Prostate gland (tissue), 2 donors: ENCODE measurements around the gene TBC1D2B.

ENCODE experiments used
- POLR2A ChIP-seq: fragments of 450-650 bp; IDR thresholded peaks from one replicate; pipeline ENCODE4 v1.6.1; 2016; ENCODE audit warnings: antibody characterized with exemption, mild to moderate bottlenecking
- POLR2AphosphoS5 ChIP-seq: sonication (generic); formaldehyde crosslinking; IDR thresholded peaks from one replicate; pipeline ENCODE4 v1.6.1; 2017; ENCODE audit warnings: antibody characterized with exemption
- TF ChIP-seq, protein P1 (sequence below), 4 experiments: fragments of 200-600 bp in 2 of 4; fragments of 450-650 bp in 2 of 4; sonication (generic) in 2 of 4; IDR thresholded peaks; 1 replicate in 3 of 4; 2 replicates in 1 of 4; pipeline ENCODE4 v1.5.1; 2016 to 2019; ENCODE audit warnings: antibody characterized with exemption in 4 of 4, mild to moderate bottlenecking in 2 of 4, moderate library complexity in 2 of 4

GRCh38 chr15:77983091-77983707 lies 94.3 kb downstream of the TBC1D2B start:
- TF ChIP-seq, protein P1, sequence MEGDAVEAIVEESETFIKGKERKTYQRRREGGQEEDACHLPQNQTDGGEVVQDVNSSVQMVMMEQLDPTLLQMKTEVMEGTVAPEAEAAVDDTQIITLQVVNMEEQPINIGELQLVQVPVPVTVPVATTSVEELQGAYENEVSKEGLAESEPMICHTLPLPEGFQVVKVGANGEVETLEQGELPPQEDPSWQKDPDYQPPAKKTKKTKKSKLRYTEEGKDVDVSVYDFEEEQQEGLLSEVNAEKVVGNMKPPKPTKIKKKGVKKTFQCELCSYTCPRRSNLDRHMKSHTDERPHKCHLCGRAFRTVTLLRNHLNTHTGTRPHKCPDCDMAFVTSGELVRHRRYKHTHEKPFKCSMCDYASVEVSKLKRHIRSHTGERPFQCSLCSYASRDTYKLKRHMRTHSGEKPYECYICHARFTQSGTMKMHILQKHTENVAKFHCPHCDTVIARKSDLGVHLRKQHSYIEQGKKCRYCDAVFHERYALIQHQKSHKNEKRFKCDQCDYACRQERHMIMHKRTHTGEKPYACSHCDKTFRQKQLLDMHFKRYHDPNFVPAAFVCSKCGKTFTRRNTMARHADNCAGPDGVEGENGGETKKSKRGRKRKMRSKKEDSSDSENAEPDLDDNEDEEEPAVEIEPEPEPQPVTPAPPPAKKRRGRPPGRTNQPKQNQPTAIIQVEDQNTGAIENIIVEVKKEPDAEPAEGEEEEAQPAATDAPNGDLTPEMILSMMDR (IDR thresholded peaks at IDR 0.05): no peak
- TF ChIP-seq POLR2A: no peak
- TF ChIP-seq POLR2AphosphoS5: no peak
